ENCODE results near the gene NEGR1. TPM values are rescaled to one million over a fixed set of nuclear protein-coding genes. Genes with fewer than 3 reads are reported as not detected.

NEGR1 gene
- total and polyA plus RNA-seq, 2 donors (not counting 3 experiments of a cell fraction or from before 2014, with no cell fraction given), result 6.8 to 21.8 TPM

- Histone ChIP-seq H3K27me3 (ENCODE audit: control insufficient read depth in 2 of 2, insufficient read depth in 2 of 2, low read length in 2 of 2) (no peaks in the 10 kb centered on the region), H3K79me2 (ENCODE audit: control insufficient read depth, insufficient read depth, low read length) (no peaks in the 10 kb centered on the region), H3K9me3 (replicated peaks; ENCODE audit: control insufficient read depth, insufficient read depth, low read length) (no peaks in the 10 kb centered on the region), H4K20me1 (replicated peaks; ENCODE audit: control insufficient read depth, extremely low read depth, insufficient read depth, low read length) (no peaks in the 10 kb centered on the region), H3K36me3 (ENCODE audit: control insufficient read depth in 2 of 2, extremely low read depth in 1 of 2, insufficient read depth in 2 of 2, low read length in 2 of 2) (no peaks in the 10 kb centered on the region), H3K27ac (ENCODE audit: insufficient read depth, low read depth, low read length) (no peak overlapping the region), H2AFZ (ENCODE audit: low read depth, low read length) (no peak overlapping the region), H3K4me2 (ENCODE audit: insufficient read depth, low read length) (no peak overlapping the region), H3K9me1 (replicated peaks; ENCODE audit: control insufficient read depth, extremely low read depth, insufficient read depth, low read length) (no peaks in the 10 kb centered on the region), H3K4me1 (ENCODE audit: control insufficient read depth, extremely low read depth, insufficient read depth, low read length) (no peaks in the 10 kb centered on the region), H3K9ac (replicated peaks; ENCODE audit: extremely low read depth, insufficient read depth, low read length) (no peak overlapping the region), H3K4me3 (replicated peaks in 1 of 3; ENCODE audit: insufficient read depth in 1 of 3, low read depth in 1 of 3, low read length in 3 of 3) (no peak overlapping the region)
- intact Hi-C loops (cut with micrococcal nuclease), result no loop called here
- dilution Hi-C loops (cut with MboI; ENCODE audit: extremely low pct_ligation_motif_present, low sequenced_read_pairs), result no loop called here
- no TSS peak for BruUV-seq (replicated peaks)
- TF ChIP-seq FOS (IDR thresholded peaks at IDR 0.05; ENCODE audit: borderline replicate concordance, insufficient read depth, low read length), result no peak
- no peak for TF ChIP-seq JUN (IDR thresholded peaks at IDR 0.05; ENCODE audit: borderline replicate concordance, insufficient read depth, insufficient read length, low read depth)
- TF ChIP-seq, protein P1, sequence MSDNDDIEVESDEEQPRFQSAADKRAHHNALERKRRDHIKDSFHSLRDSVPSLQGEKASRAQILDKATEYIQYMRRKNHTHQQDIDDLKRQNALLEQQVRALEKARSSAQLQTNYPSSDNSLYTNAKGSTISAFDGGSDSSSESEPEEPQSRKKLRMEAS (IDR thresholded peaks at IDR 0.05; ENCODE audit: insufficient read depth, insufficient read length), result no peak
- no peak for TF ChIP-seq MYC (IDR thresholded peaks at IDR 0.05; ENCODE audit: low read depth, low read length)
- TF ChIP-seq GATA2 (IDR thresholded peaks at IDR 0.05; ENCODE audit: insufficient read depth, insufficient read length, low read depth, low read length), result no peak
- TF ChIP-seq POLR2A (IDR thresholded peaks at IDR 0.05; ENCODE audit: low read depth, low read length), result no peak
- TF ChIP-seq POLR2AphosphoS5 (IDR thresholded peaks at IDR 0.05; ENCODE audit: insufficient read depth, low read depth, low read length), result no peak
- TF ChIP-seq EZH2 (IDR thresholded peaks at IDR 0.05; ENCODE audit: borderline replicate concordance, low read depth, low read length, severe bottlenecking), result no peak
- TF ChIP-seq, protein P2, sequence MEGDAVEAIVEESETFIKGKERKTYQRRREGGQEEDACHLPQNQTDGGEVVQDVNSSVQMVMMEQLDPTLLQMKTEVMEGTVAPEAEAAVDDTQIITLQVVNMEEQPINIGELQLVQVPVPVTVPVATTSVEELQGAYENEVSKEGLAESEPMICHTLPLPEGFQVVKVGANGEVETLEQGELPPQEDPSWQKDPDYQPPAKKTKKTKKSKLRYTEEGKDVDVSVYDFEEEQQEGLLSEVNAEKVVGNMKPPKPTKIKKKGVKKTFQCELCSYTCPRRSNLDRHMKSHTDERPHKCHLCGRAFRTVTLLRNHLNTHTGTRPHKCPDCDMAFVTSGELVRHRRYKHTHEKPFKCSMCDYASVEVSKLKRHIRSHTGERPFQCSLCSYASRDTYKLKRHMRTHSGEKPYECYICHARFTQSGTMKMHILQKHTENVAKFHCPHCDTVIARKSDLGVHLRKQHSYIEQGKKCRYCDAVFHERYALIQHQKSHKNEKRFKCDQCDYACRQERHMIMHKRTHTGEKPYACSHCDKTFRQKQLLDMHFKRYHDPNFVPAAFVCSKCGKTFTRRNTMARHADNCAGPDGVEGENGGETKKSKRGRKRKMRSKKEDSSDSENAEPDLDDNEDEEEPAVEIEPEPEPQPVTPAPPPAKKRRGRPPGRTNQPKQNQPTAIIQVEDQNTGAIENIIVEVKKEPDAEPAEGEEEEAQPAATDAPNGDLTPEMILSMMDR (IDR thresholded peaks at IDR 0.05; ENCODE audit: extremely low read depth in 1 of 2, insufficient read depth in 1 of 2, low read depth in 1 of 2, low read length in 2 of 2), result no peak
- DNase-seq (ENCODE audit: low read depth, low spot score), result no peak
- POLR2A ChIA-PET, result no interaction called here
- CTCF ChIA-PET, result interaction anchor here (0.6 kb wide), 1 partner anchor 294 kb away, joined by 3 read pairs; no protein-coding TSS in a partner anchor
- FAIRE-seq, result no peak
Measured at GRCh38 chr1:71695084-71695483, 587.3 kb downstream of the NEGR1 start.
